ENCODE data around the gene RNU7-1. TPM values are rescaled to one million over a fixed set of nuclear protein-coding genes. Genes with fewer than 3 reads are reported as not detected.

The RNU7-1 gene
- not detected in 5 replicates for total RNA-seq (2022; extraction: Qiagen RNA extraction)

GRCh38 chr12:6943722-6944380 lies at the start of gene RNU7-1, which contains the start of gene C12orf57:
Gene RNU7-1 (plus strand): TSS chr12:6943816.
Gene C12orf57 (plus strand): TSS chr12:6944022. CDS start chr12:6944122, 100 bp downstream.

GRCh38 chr12:6904280-6905276 lies 39.0 kb upstream of the RNU7-1 start, which contains the start of gene LRRC23:
Gene LRRC23 (plus strand): TSS chr12:6904822. CDS start chr12:6905634, 812 bp downstream.

GRCh38 chr12:6914246-6914946 lies 29.2 kb upstream of the RNU7-1 start, which contains the start of gene ENO2:
Gene ENO2 (plus strand): TSS chr12:6914580. CDS start chr12:6915833, 1,253 bp downstream.

GRCh38 chr12:6927379-6928021 lies 16.1 kb upstream of the RNU7-1 start, which contains the start of gene ATN1:
Gene ATN1 (plus strand): TSS chr12:6927959. CDS start chr12:6934002, 6,043 bp downstream.

GRCh38 chr12:6950811-6951540 lies 7.4 kb downstream of the RNU7-1 start, which contains the start of gene PTPN6:
Gene PTPN6 (plus strand): TSS chr12:6951356. CDS start chr12:6951513, 157 bp downstream.

Other genes starting within 250 kb of the RNU7-1 start
- 0.68 to 1.2 TPM (median 0.92 TPM) in 5 replicates for gene PIANP, start 243.0 kb upstream of the RNU7-1 start, total RNA-seq (2022; extraction: Qiagen RNA extraction)
- 44.2 to 60.2 TPM (median 57.6 TPM) in 5 replicates for gene COPS7A, start 219.8 kb upstream of the RNU7-1 start, total RNA-seq (2022; extraction: Qiagen RNA extraction)
- 259 to 324 TPM (median 305 TPM) in 5 replicates for gene MLF2, start 190.7 kb upstream of the RNU7-1 start, total RNA-seq (2022; extraction: Qiagen RNA extraction)
- 629 to 1,030 TPM (median 870 TPM) in 5 replicates for gene PTMS, start 177.5 kb upstream of the RNU7-1 start, total RNA-seq (2022; extraction: Qiagen RNA extraction)
- gene LAG3, start 171.3 kb upstream of the RNU7-1 start, total RNA-seq (2022; extraction: Qiagen RNA extraction), result 0.65 to 2.0 TPM (median 1.3 TPM) in 5 replicates
- gene CD4, start 154.3 kb upstream of the RNU7-1 start, total RNA-seq (2022; extraction: Qiagen RNA extraction), result 0.03 TPM in 1 of 5 replicates, not detected in the others
- 0.27 to 0.57 TPM (median 0.42 TPM) in 5 replicates for gene GPR162, start 122.0 kb upstream of the RNU7-1 start, total RNA-seq (2022; extraction: Qiagen RNA extraction)
- gene P3H3, start 115.4 kb upstream of the RNU7-1 start, total RNA-seq (2022; extraction: Qiagen RNA extraction), result 21.7 to 32.2 TPM (median 30.7 TPM) in 5 replicates
- gene GNB3, start 102.9 kb upstream of the RNU7-1 start, total RNA-seq (2022; extraction: Qiagen RNA extraction), result 0.72 to 3.3 TPM (median 2.2 TPM) in 5 replicates
- gene CDCA3, start 92.5 kb upstream of the RNU7-1 start, total RNA-seq (2022; extraction: Qiagen RNA extraction), result 80.3 to 93.7 TPM (median 82.1 TPM) in 5 replicates
- 77.6 to 88.5 TPM (median 80.3 TPM) in 5 replicates for gene USP5, start 91.7 kb upstream of the RNU7-1 start, total RNA-seq (2022; extraction: Qiagen RNA extraction)
- 1,409 to 1,690 TPM (median 1,628 TPM) in 5 replicates for gene TPI1, start 76.3 kb upstream of the RNU7-1 start, total RNA-seq (2022; extraction: Qiagen RNA extraction)
- gene SPSB2, start 70.5 kb upstream of the RNU7-1 start, total RNA-seq (2022; extraction: Qiagen RNA extraction), result 17.4 to 28.9 TPM (median 28.5 TPM) in 5 replicates
- gene LRRC23, start 39.0 kb upstream of the RNU7-1 start, total RNA-seq (2022; extraction: Qiagen RNA extraction), result 16.5 to 20.4 TPM (median 16.8 TPM) in 5 replicates
- gene ENO2, start 29.2 kb upstream of the RNU7-1 start, total RNA-seq (2022; extraction: Qiagen RNA extraction), result 41.3 to 46.2 TPM (median 44.7 TPM) in 5 replicates
- 51.6 to 79.2 TPM (median 76.7 TPM) in 5 replicates for gene ATN1, start 15.9 kb upstream of the RNU7-1 start, total RNA-seq (2022; extraction: Qiagen RNA extraction)
- 264 to 326 TPM (median 313 TPM) in 5 replicates for gene C12orf57, start 206 bp downstream of the RNU7-1 start, total RNA-seq (2022; extraction: Qiagen RNA extraction)
- gene PTPN6, start 7.5 kb downstream of the RNU7-1 start, total RNA-seq (2022; extraction: Qiagen RNA extraction), result 9.3 to 14.3 TPM (median 12.6 TPM) in 5 replicates
- 293 to 340 TPM (median 337 TPM) in 5 replicates for gene PHB2, start 26.8 kb downstream of the RNU7-1 start, total RNA-seq (2022; extraction: Qiagen RNA extraction)
- 59.7 to 67.3 TPM (median 63.4 TPM) in 5 replicates for gene EMG1, start 27.1 kb downstream of the RNU7-1 start, total RNA-seq (2022; extraction: Qiagen RNA extraction)
- gene LPCAT3, start 74.7 kb downstream of the RNU7-1 start, total RNA-seq (2022; extraction: Qiagen RNA extraction), result 27.0 to 31.7 TPM (median 28.9 TPM) in 5 replicates
- 38.3 to 57.7 TPM (median 41.9 TPM) in 5 replicates for gene C1S, start 116.9 kb downstream of the RNU7-1 start, total RNA-seq (2022; extraction: Qiagen RNA extraction)
- gene C1R, start 148.6 kb downstream of the RNU7-1 start, total RNA-seq (2022; extraction: Qiagen RNA extraction), result 24.9 to 42.1 TPM (median 27.9 TPM) in 5 replicates
- 8.8 to 14.6 TPM (median 12.2 TPM) in 5 replicates for gene C1RL, start 165.4 kb downstream of the RNU7-1 start, total RNA-seq (2022; extraction: Qiagen RNA extraction)
- not detected in 5 replicates for gene RBP5, start 185.1 kb downstream of the RNU7-1 start, total RNA-seq (2022; extraction: Qiagen RNA extraction)
- gene CLSTN3, start 186.6 kb downstream of the RNU7-1 start, total RNA-seq (2022; extraction: Qiagen RNA extraction), result 10.1 to 17.5 TPM (median 14.3 TPM) in 5 replicates
- 28.2 to 33.0 TPM (median 31.8 TPM) in 5 replicates for gene PEX5, start 245.9 kb downstream of the RNU7-1 start, total RNA-seq (2022; extraction: Qiagen RNA extraction)

Measured in A549 treated with CORT108297 at 1 μM for 4 hours (cell line).